ENCODE measurements around the gene ESM1.

ESM1 gene

GRCh38 chr5:54981928-54982327 lies 3.5 kb downstream of the ESM1 start:
- DNase-seq: no peak

GRCh38 chr5:54975701-54976100 lies 9.7 kb downstream of the ESM1 start:
- no peak for DNase-seq

- DNase-seq: no peak
Observed at GRCh38 chr5:54969856-54970828, 15.3 kb downstream of the ESM1 start.

- DNase-seq: no peak
Observed at GRCh38 chr5:54969242-54969641, 16.2 kb downstream of the ESM1 start.

GRCh38 chr5:54965806-54966205 lies 19.6 kb downstream of the ESM1 start:
- DNase-seq: no peak

- DNase-seq: no peak
Observed at GRCh38 chr5:54964405-54964804, 21.0 kb downstream of the ESM1 start.

- DNase-seq: no peak
Observed at GRCh38 chr5:54959673-54960418, 25.5 kb downstream of the ESM1 start.

- DNase-seq: no peak
Observed at GRCh38 chr5:54956922-54957321, 28.5 kb downstream of the ESM1 start.

- DNase-seq: no peak
Observed at GRCh38 chr5:54947187-54947586, 38.2 kb downstream of the ESM1 start.

GRCh38 chr5:54946306-54946819 lies 39.0 kb downstream of the ESM1 start:
- no peak for DNase-seq

- peak; percentile 55 for DNase-seq
Observed at GRCh38 chr5:54944364-54944763, 41.0 kb downstream of the ESM1 start.

- DNase-seq: no peak
Observed at GRCh38 chr5:54942064-54942778, 43.2 kb downstream of the ESM1 start.

GRCh38 chr5:54936201-54936600 lies 49.2 kb downstream of the ESM1 start:
- DNase-seq: no peak

GRCh38 chr5:54932789-54933188 lies 52.6 kb downstream of the ESM1 start:
- no peak for DNase-seq

GRCh38 chr5:54930736-54931135 lies 54.7 kb downstream of the ESM1 start:
- no peak for DNase-seq
